GM12864 (cell line): Measurements from ENCODE around the gene TOMM20L.

Experiments used
- DNase-seq: peaks from one replicate; pipeline ENCODE4 v3.0.0-alpha.2; 2011; ENCODE audit warnings: low read depth
- H3K4me3 ChIP-seq: 2 replicates; pipeline ENCODE4 v1.5.1; 2011; ENCODE audit warnings: mild to moderate bottlenecking, low read depth, low read length, control low read depth
- CTCF ChIP-seq: IDR thresholded peaks from 2 replicates; pipeline ENCODE4 v1.5.1; 2011; ENCODE audit warnings: low read depth, mild to moderate bottlenecking, moderate library complexity, low read length, control low read depth, inconsistent platforms; ENCODE audit errors: missing control alignments

Gene TOMM20L

GRCh38 chr14:58367296-58367695, 28.4 kb upstream of the TOMM20L start:
- H3K4me3 ChIP-seq = no peak overlapping the region
- no peak for TF ChIP-seq CTCF
- DNase-seq = no peak

GRCh38 chr14:58368956-58369355, 26.8 kb upstream of the TOMM20L start:
- DNase-seq = no peak
- H3K4me3 ChIP-seq = no peak overlapping the region
- no peak for TF ChIP-seq CTCF

- no peak for DNase-seq
- TF ChIP-seq CTCF = no peak
- H3K4me3 ChIP-seq = no peak overlapping the region
Observed at GRCh38 chr14:58376791-58377190, 18.9 kb upstream of the TOMM20L start.

GRCh38 chr14:58390830-58391229, 4.9 kb upstream of the TOMM20L start:
- TF ChIP-seq CTCF = no peak
- no peak for DNase-seq
- H3K4me3 ChIP-seq = no peak overlapping the region

- TF ChIP-seq CTCF = no peak
- DNase-seq = no peak
- H3K4me3 ChIP-seq = peak overlapping the region; percentile 49
Observed at GRCh38 chr14:58395562-58395811, 243 bp upstream of the TOMM20L start.

GRCh38 chr14:58397156-58397555, 1.4 kb downstream of the TOMM20L start:
- H3K4me3 ChIP-seq = no peak overlapping the region
- no peak for TF ChIP-seq CTCF
- no peak for DNase-seq

GRCh38 chr14:58398495-58398894, 2.8 kb downstream of the TOMM20L start:
- no peak for DNase-seq
- TF ChIP-seq CTCF = no peak
- H3K4me3 ChIP-seq = no peak overlapping the region
